Stimulated activated effector memory CD8-positive, alpha-beta T cell treated with anti-CD3 and anti-CD28 coated beads, Interleukin-12 subunit alpha, Interleukin-12 subunit beta, amount 100 ng/mL, for 72 hours (primary cell): Measurements from ENCODE around the gene NBPF12.
"Not testable (repeated sequence)": the region's sequence is repeated elsewhere in the genome, so short reads cannot be mapped to it uniquely, and the experiment has no call there.

Source experiments
- ATAC-seq: fragments of 150-1000 bp; cut with Tn5 transposase; 2 replicates; pipeline ENCODE4 v1.10.0; 2021
- DNase-seq, 2 donors: peaks; one replicate each; pipeline ENCODE4 v3.0.0; 2021 to 2022; ENCODE audit warnings: low spot score in 2 of 2
- H3K27ac Mint-ChIP-seq: one replicate; pipeline ENCODE4 v1.8.0; 2022; ENCODE audit warnings: mild to moderate bottlenecking, mixed read lengths
- H3K36me3 Mint-ChIP-seq: one replicate; pipeline ENCODE4 v1.8.0; 2022; ENCODE audit warnings: mild to moderate bottlenecking, mixed read lengths
- H3K4me1 Mint-ChIP-seq: one replicate; pipeline ENCODE4 v1.8.0; 2022; ENCODE audit warnings: mixed read lengths
- H3K4me3 Mint-ChIP-seq: one replicate; pipeline ENCODE4 v1.8.0; 2022; ENCODE audit warnings: mild to moderate bottlenecking, mixed read lengths
- H3K9me3 Mint-ChIP-seq: one replicate; pipeline ENCODE4 v1.8.0; 2022; ENCODE audit warnings: mixed read lengths

The NBPF12 gene

GRCh38 chr1:147044511-147044910 is 106.4 kb downstream of the NBPF12 start:
- H3K27ac Mint-ChIP-seq, H3K4me3 Mint-ChIP-seq: not testable (repeated sequence)
- peaks cover 22% of the 10 kb centered on the region for H3K4me1 Mint-ChIP-seq

More at GRCh38 chr1:147044511-147044910, 106.4 kb downstream of the NBPF12 start:
- ATAC-seq, DNase-seq, H3K9me3 Mint-ChIP-seq, H3K36me3 Mint-ChIP-seq: not testable (repeated sequence)
